KOPT-K1 (cell line): ENCODE data around the gene OPRD1.
"Not testable (repeated sequence)": the region's sequence is repeated elsewhere in the genome, so short reads cannot be mapped to it uniquely, and the experiment has no call there.

Experiments
- H3K27ac ChIP-seq: fragments of 200-600 bp; sonication (generic); 2 replicates; pipeline ENCODE4 v1.5.1; 2016; ENCODE audit warnings: antibody characterized with exemption, mild to moderate bottlenecking, low read depth, low read length; ENCODE audit not compliant: poor library complexity, severe bottlenecking
- H3K36me3 ChIP-seq: fragments of 200-600 bp; sonication (generic); 2 replicates; pipeline ENCODE4 v1.5.1; 2017; ENCODE audit warnings: antibody characterized with exemption, mild to moderate bottlenecking, low read length, moderate library complexity; ENCODE audit not compliant: insufficient read depth
- H3K9me3 ChIP-seq: fragments of 200-600 bp; sonication (generic); 2 replicates; pipeline ENCODE4 v1.5.1; 2017; ENCODE audit warnings: antibody characterized with exemption, low read length, mild to moderate bottlenecking; ENCODE audit not compliant: insufficient read depth, poor library complexity, severe bottlenecking

Gene OPRD1

GRCh38 chr1:28790377-28791035 lies 21.5 kb upstream of the OPRD1 start:
- Histone ChIP-seq H3K9me3 (no peaks in the 10 kb centered on the region), H3K27ac (no peak overlapping the region), H3K36me3 (no peaks in the 10 kb centered on the region)

GRCh38 chr1:28791929-28792328 lies 20.0 kb upstream of the OPRD1 start:
- not testable (repeated sequence) for H3K36me3 ChIP-seq, H3K27ac ChIP-seq, H3K9me3 ChIP-seq

GRCh38 chr1:28792644-28793121 lies 19.3 kb upstream of the OPRD1 start:
- Histone ChIP-seq H3K9me3 (no peaks in the 10 kb centered on the region), H3K36me3 (no peaks in the 10 kb centered on the region), H3K27ac (no peak overlapping the region)

GRCh38 chr1:28794582-28794981 lies 17.4 kb upstream of the OPRD1 start:
- not testable (repeated sequence) for H3K9me3 ChIP-seq, H3K27ac ChIP-seq, H3K36me3 ChIP-seq

GRCh38 chr1:28796352-28797211 lies 15.4 kb upstream of the OPRD1 start:
- Histone ChIP-seq H3K9me3 (no peaks in the 10 kb centered on the region), H3K36me3 (no peaks in the 10 kb centered on the region), H3K27ac (no peak overlapping the region)

- Histone ChIP-seq H3K9me3 (no peaks in the 10 kb centered on the region), H3K36me3 (no peaks in the 10 kb centered on the region), H3K27ac (no peak overlapping the region)
Observed at GRCh38 chr1:28800324-28800723, 11.6 kb upstream of the OPRD1 start.

- Histone ChIP-seq H3K36me3 (no peaks in the 10 kb centered on the region), H3K9me3 (no peaks in the 10 kb centered on the region), H3K27ac (no peak overlapping the region)
Observed at GRCh38 chr1:28801461-28801860, 10.5 kb upstream of the OPRD1 start.

GRCh38 chr1:28803051-28803450 lies 8.9 kb upstream of the OPRD1 start:
- Histone ChIP-seq H3K36me3 (no peaks in the 10 kb centered on the region), H3K9me3 (no peaks in the 10 kb centered on the region), H3K27ac (no peak overlapping the region)

- Histone ChIP-seq H3K9me3 (no peaks in the 10 kb centered on the region), H3K27ac (no peak overlapping the region), H3K36me3 (no peaks in the 10 kb centered on the region)
Observed at GRCh38 chr1:28803662-28804061, 8.3 kb upstream of the OPRD1 start.

- H3K9me3 ChIP-seq, result no peaks in the 10 kb centered on the region
- no peak overlapping the region for H3K27ac ChIP-seq
- no peaks in the 10 kb centered on the region for H3K36me3 ChIP-seq
Observed at GRCh38 chr1:28804071-28804470, 7.9 kb upstream of the OPRD1 start.

- Histone ChIP-seq H3K36me3 (no peaks in the 10 kb centered on the region), H3K9me3 (no peaks in the 10 kb centered on the region), H3K27ac (no peak overlapping the region)
Observed at GRCh38 chr1:28807046-28807445, 4.9 kb upstream of the OPRD1 start.

GRCh38 chr1:28807986-28808385 lies 4.0 kb upstream of the OPRD1 start:
- H3K9me3 ChIP-seq, result no peaks in the 10 kb centered on the region
- H3K27ac ChIP-seq, result no peak overlapping the region
- no peaks in the 10 kb centered on the region for H3K36me3 ChIP-seq

GRCh38 chr1:28811369-28811765 lies 603 bp upstream of the OPRD1 start:
- Histone ChIP-seq H3K36me3 (no peaks in the 10 kb centered on the region), H3K27ac (no peak overlapping the region)

GRCh38 chr1:28812669-28813468 lies 899 bp downstream of the OPRD1 start:
- H3K36me3 ChIP-seq, result no peaks in the 10 kb centered on the region
- H3K9me3 ChIP-seq, result no peaks in the 10 kb centered on the region
- no peak overlapping the region for H3K27ac ChIP-seq

More at GRCh38 chr1:28811369-28811765, 603 bp upstream of the OPRD1 start:
- no peaks in the 10 kb centered on the region for H3K9me3 ChIP-seq

GRCh38 chr1:28813931-28814465 lies 2.0 kb downstream of the OPRD1 start:
- no peak overlapping the region for H3K27ac ChIP-seq
- H3K36me3 ChIP-seq, result no peaks in the 10 kb centered on the region
- no peaks in the 10 kb centered on the region for H3K9me3 ChIP-seq
